OCI-LY7 (cell line): ENCODE measurements around the gene FRAT2.

Experiments
- EZH2phosphoT487 ChIP-seq: fragments of 200-600 bp; sonication (generic); IDR thresholded peaks from 2 replicates; pipeline ENCODE4 v1.6.1; 2018; ENCODE audit warnings: low read depth, borderline replicate concordance, mild to moderate bottlenecking, mixed run types, antibody characterized with exemption, low read length, moderate library complexity, mixed read lengths
- TF ChIP-seq, protein P1 (sequence below): fragments of 200-600 bp; sonication (generic); conservative IDR thresholded peaks from 2 replicates; pipeline ENCODE4 v1.5.1; 2014; ENCODE audit warnings: mild to moderate bottlenecking, antibody characterized with exemption, low read length, moderate library complexity, mixed read lengths

DNA sequence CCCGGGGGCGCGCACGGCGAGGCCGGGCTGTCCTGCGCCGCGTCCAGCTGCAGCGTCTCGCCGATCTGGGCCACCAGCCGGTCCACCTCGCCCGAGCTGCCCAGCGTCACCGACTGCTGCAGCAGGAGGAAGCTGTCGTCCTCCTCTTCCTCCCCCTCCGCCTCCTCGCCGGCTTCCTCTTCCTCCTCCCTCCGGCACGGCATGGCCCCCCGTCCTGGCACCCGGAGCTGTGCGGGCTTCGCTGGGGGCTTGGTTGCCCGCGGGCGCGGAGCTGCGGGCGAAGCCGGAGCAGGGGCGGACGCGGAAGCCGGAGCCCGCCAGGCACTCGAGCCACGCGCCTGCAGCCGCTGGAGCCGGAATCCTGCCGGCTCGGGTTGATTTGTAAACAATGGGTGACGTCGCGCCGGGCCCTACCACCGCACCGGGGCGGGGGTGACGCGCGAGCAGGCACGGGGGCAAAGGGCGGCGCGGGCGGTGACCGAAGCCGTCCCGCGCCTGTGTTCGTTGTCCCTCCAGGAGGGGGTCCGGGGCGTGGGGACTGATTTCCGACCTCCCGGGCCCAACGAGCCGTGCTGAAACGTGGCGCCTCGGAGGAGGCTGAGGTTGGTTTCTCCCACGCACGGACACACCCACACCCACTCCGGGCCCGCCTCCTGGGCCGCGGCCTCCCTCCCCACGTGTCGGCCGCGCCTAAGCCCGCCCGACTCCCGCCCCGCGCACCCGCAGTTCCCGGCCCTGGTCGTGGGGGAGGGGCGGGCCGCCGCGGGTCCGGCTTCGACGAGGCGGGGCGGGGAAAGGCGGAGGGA lies at the start of gene FRAT2:
- TF ChIP-seq, protein P1, sequence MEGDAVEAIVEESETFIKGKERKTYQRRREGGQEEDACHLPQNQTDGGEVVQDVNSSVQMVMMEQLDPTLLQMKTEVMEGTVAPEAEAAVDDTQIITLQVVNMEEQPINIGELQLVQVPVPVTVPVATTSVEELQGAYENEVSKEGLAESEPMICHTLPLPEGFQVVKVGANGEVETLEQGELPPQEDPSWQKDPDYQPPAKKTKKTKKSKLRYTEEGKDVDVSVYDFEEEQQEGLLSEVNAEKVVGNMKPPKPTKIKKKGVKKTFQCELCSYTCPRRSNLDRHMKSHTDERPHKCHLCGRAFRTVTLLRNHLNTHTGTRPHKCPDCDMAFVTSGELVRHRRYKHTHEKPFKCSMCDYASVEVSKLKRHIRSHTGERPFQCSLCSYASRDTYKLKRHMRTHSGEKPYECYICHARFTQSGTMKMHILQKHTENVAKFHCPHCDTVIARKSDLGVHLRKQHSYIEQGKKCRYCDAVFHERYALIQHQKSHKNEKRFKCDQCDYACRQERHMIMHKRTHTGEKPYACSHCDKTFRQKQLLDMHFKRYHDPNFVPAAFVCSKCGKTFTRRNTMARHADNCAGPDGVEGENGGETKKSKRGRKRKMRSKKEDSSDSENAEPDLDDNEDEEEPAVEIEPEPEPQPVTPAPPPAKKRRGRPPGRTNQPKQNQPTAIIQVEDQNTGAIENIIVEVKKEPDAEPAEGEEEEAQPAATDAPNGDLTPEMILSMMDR: no peak
- TF ChIP-seq EZH2phosphoT487: no peak
